A549 (cell line): ENCODE results near the gene TMEM52B. TPM values are rescaled to one million over a fixed set of nuclear protein-coding genes. Genes with fewer than 3 reads are reported as not detected.

ENCODE experiments used
- ATAC-seq, 2 experiments: fragments of 200-7000 bp in 1 of 2; fragments of >200 bp in 1 of 2; cut with Nextera tagmentation in 1 of 2; cut with Tn5 transposase in 1 of 2; 3 replicates each; pipeline versions ENCODE4 v1.8.0 to v1.9.1; 2018 to 2020; ENCODE audit warnings: mild to moderate bottlenecking in 1 of 2, moderate library complexity in 1 of 2
- CTCF ChIA-PET: fragments of 300-600 bp; sonication (Branson Sonifier 250); formaldehyde crosslinking; extraction: SDS; loops from one replicate; lab custom pipeline; 2021; ENCODE audit warnings: antibody characterized with exemption, inconsistent platforms; lab: Yijun Ruan, JAX
- POLR2A ChIA-PET: fragments of 350-600 bp; formaldehyde crosslinking; extraction: SDS; loops from one replicate; lab custom pipeline; 2021; ENCODE audit warnings: antibody characterized with exemption, inconsistent platforms; lab: Yijun Ruan, JAX
- DNase-seq, 2 experiments: peaks; one replicate each; pipeline versions ENCODE4 v3.0.0 to v3.0.0-alpha.2; 2011 to 2016; ENCODE audit warnings: low read depth in 1 of 2, low spot score in 1 of 2
- FAIRE-seq: peaks from 2 replicates; lab custom pipeline; 2011; peaks lifted over from hg19 to GRCh38; lab: Jason Lieb, UNC
- H3K27ac ChIP-seq, 2 experiments: fragments of >200 bp; sonication (Bioruptor Twin); formaldehyde crosslinking; 3 replicates each; pipeline ENCODE4 v1.5.1; 2016 to 2017
- H3K4me1 ChIP-seq: fragments of >200 bp; sonication (Bioruptor Twin); formaldehyde crosslinking; 3 replicates; pipeline ENCODE4 v1.6.1; 2016
- H3K4me2 ChIP-seq: fragments of >200 bp; sonication (Bioruptor Twin); formaldehyde crosslinking; 3 replicates; pipeline ENCODE4 v1.6.1; 2016
- H3K4me3 ChIP-seq: fragments of >200 bp; sonication (Bioruptor Twin); formaldehyde crosslinking; 3 replicates; pipeline ENCODE4 v1.5.1; 2016
- H3K9me3 ChIP-seq: fragments of >200 bp; sonication (Bioruptor Twin); formaldehyde crosslinking; 3 replicates; pipeline ENCODE4 v1.6.1; 2016
- BHLHE40 ChIP-seq: IDR thresholded peaks from 2 replicates; pipeline ENCODE4 v1.6.1; 2012; ENCODE audit warnings: low read depth, low read length, inconsistent platforms
- CEBPB ChIP-seq, 2 experiments: fragments of >200 bp in 1 of 2; sonication (Bioruptor Twin) in 1 of 2; formaldehyde crosslinking in 1 of 2; IDR thresholded peaks; 2 replicates each; pipeline ENCODE4 v1.6.1; 2012 to 2016
- CHD2 ChIP-seq: fragments of 150-350 bp; IDR thresholded peaks from 2 replicates; pipeline ENCODE4 v1.6.1; 2014; ENCODE audit warnings: low read length; ENCODE audit not compliant: partially characterized antibody
- HDAC2 ChIP-seq: fragments of 200-600 bp; sonication (generic); IDR thresholded peaks from 2 replicates; pipeline ENCODE4 v1.6.1; 2016
- HOXB5 ChIP-seq: fragments of 250-450 bp; sonication (Bioruptor Pico); IDR thresholded peaks from 2 replicates; pipeline ENCODE4 v1.5.0; 2020; ENCODE audit warnings: mild to moderate bottlenecking, moderate library complexity
- MAZ ChIP-seq: fragments of 150-350 bp; IDR thresholded peaks from 2 replicates; pipeline ENCODE4 v1.6.1; 2014; ENCODE audit warnings: antibody characterized with exemption, low read depth, low read length, borderline replicate concordance
- MYC ChIP-seq: IDR thresholded peaks from 2 replicates; pipeline ENCODE4 v1.6.1; 2012; ENCODE audit warnings: mild to moderate bottlenecking, inconsistent platforms, low read length, improper control_type of control experiment, borderline replicate concordance
- NPAS2 ChIP-seq: fragments of 250-450 bp; sonication (Bioruptor Pico); IDR thresholded peaks from 2 replicates; pipeline ENCODE4 v1.8.0; 2022; ENCODE audit warnings: mild to moderate bottlenecking, moderate library complexity, borderline replicate concordance
- POLR2AphosphoS2 ChIP-seq: conservative IDR thresholded peaks from 2 replicates; pipeline ENCODE4 v1.6.1; 2012; ENCODE audit warnings: low read length, improper control_type of control experiment, inconsistent platforms
- RFX5 ChIP-seq: fragments of 450-650 bp; IDR thresholded peaks from 2 replicates; pipeline ENCODE4 v1.7.1; 2014; ENCODE audit warnings: antibody characterized with exemption, mild to moderate bottlenecking, moderate library complexity
- SMC3 ChIP-seq: fragments of >200 bp; sonication (Bioruptor Twin); formaldehyde crosslinking; IDR thresholded peaks from 3 replicates; pipeline ENCODE4 v1.6.1; 2018; ENCODE audit warnings: inconsistent platforms
- ZNF302 ChIP-seq: fragments of 250-450 bp; sonication (Bioruptor Pico); IDR thresholded peaks from 2 replicates; pipeline ENCODE4 v1.9.0; 2021; ENCODE audit warnings: inconsistent platforms, mild to moderate bottlenecking, moderate library complexity
- WGBS: methylation state at CpG from one replicate; pipeline ENCODE4 v1.1.6; 2017; ENCODE audit errors: missing lambda C conversion rate; 5-methylcytosine and 5-hydroxymethylcytosine counted together
- polyA plus RNA-seq, 4 experiments: library from polyadenylated mRNA; depleted of rRNA in 3 of 4; stranded (reverse); fragments of >200 nt; fragmentation: RNase III in 1 of 4; extraction: RNeasy Plus Mini Kit Qiagen cat#74134 plus additional on column Dnase treatment in 1 of 4; gene quantifications; 2 replicates in 3 of 4; 3 replicates in 1 of 4; pipeline ENCODE4 v1.2.3, GENCODE V29; 2011 to 2017
- TF ChIP-seq, protein P1 (sequence below): fragments of >200 bp; sonication (Bioruptor Twin); formaldehyde crosslinking; IDR thresholded peaks from 3 replicates; pipeline ENCODE4 v1.5.1; 2016
- TF ChIP-seq, protein P2 (sequence below): fragments of 150-350 bp; IDR thresholded peaks from 2 replicates; pipeline ENCODE4 v1.6.1; 2014; ENCODE audit warnings: low read depth, mild to moderate bottlenecking, low read length
- TF ChIP-seq, protein P3 (sequence below): fragments of 200-600 bp; sonication (generic); IDR thresholded peaks from 2 replicates; pipeline ENCODE4 v1.6.1; 2016; ENCODE audit warnings: antibody characterized with exemption, mild to moderate bottlenecking, moderate library complexity
- TF ChIP-seq, protein P4 (sequence below): IDR thresholded peaks from 2 replicates; pipeline ENCODE4 v1.6.1; 2012
- TF ChIP-seq, protein P5 (sequence below): fragments of >200 bp; sonication (Bioruptor Twin); formaldehyde crosslinking; IDR thresholded peaks from 3 replicates; pipeline ENCODE4 v1.6.1; 2016

TMEM52B gene
- polyA plus RNA-seq, 2 of the 4 experiments (the other 2 are of a cell fraction), result 0.08 to 0.39 TPM

DNA sequence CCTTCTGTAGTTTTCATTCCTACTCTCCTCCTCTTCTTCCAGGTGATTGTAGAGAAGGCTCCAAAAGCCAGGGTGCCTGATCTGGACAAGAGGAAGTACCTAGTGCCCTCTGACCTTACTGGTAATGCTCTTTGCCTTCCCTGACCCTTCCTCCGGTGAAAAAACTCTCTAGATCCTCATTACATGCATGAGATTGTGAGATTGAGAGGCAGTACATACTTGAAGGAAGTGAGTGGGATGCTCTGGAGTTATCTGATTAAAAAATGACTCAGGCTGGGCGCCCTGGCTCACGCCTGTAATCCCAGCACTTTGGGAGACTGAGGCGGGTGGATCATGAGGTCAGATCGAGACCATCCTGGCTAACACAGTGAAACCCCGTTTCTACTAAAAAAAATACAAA is 39.2 kb downstream of the TMEM52B start:
- POLR2A ChIA-PET, result no interaction called here
- DNase-seq (no peak), FAIRE-seq (no peak), ATAC-seq (no peak)
- Histone ChIP-seq H3K4me3 (no peak overlapping the region), H3K4me1 (peaks cover 17% of the 10 kb centered on the region), H3K4me2 (no peak overlapping the region), H3K9me3 (no peaks in the 10 kb centered on the region), H3K27ac (no peak overlapping the region)
- TF ChIP-seq BHLHE40, result no peak
- TF ChIP-seq CHD2, result no peak
- TF ChIP-seq MAZ, result no peak
- TF ChIP-seq HDAC2, result no peak
- TF ChIP-seq SMC3, result no peak
- no peak for TF ChIP-seq NPAS2 (CRISPR knock-in tag)
- TF ChIP-seq CEBPB (IDR thresholded peaks at IDR 0.05), result no peak
- TF ChIP-seq, protein P1, sequence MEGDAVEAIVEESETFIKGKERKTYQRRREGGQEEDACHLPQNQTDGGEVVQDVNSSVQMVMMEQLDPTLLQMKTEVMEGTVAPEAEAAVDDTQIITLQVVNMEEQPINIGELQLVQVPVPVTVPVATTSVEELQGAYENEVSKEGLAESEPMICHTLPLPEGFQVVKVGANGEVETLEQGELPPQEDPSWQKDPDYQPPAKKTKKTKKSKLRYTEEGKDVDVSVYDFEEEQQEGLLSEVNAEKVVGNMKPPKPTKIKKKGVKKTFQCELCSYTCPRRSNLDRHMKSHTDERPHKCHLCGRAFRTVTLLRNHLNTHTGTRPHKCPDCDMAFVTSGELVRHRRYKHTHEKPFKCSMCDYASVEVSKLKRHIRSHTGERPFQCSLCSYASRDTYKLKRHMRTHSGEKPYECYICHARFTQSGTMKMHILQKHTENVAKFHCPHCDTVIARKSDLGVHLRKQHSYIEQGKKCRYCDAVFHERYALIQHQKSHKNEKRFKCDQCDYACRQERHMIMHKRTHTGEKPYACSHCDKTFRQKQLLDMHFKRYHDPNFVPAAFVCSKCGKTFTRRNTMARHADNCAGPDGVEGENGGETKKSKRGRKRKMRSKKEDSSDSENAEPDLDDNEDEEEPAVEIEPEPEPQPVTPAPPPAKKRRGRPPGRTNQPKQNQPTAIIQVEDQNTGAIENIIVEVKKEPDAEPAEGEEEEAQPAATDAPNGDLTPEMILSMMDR, result no peak
- no peak for TF ChIP-seq POLR2AphosphoS2
- TF ChIP-seq RFX5, result no peak
- TF ChIP-seq, protein P2, sequence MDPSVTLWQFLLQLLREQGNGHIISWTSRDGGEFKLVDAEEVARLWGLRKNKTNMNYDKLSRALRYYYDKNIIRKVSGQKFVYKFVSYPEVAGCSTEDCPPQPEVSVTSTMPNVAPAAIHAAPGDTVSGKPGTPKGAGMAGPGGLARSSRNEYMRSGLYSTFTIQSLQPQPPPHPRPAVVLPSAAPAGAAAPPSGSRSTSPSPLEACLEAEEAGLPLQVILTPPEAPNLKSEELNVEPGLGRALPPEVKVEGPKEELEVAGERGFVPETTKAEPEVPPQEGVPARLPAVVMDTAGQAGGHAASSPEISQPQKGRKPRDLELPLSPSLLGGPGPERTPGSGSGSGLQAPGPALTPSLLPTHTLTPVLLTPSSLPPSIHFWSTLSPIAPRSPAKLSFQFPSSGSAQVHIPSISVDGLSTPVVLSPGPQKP, result no peak
- TF ChIP-seq HOXB5 (CRISPR knock-in tag), result no peak
- no peak for TF ChIP-seq ZNF302
- TF ChIP-seq MYC, result no peak
- TF ChIP-seq, protein P3, sequence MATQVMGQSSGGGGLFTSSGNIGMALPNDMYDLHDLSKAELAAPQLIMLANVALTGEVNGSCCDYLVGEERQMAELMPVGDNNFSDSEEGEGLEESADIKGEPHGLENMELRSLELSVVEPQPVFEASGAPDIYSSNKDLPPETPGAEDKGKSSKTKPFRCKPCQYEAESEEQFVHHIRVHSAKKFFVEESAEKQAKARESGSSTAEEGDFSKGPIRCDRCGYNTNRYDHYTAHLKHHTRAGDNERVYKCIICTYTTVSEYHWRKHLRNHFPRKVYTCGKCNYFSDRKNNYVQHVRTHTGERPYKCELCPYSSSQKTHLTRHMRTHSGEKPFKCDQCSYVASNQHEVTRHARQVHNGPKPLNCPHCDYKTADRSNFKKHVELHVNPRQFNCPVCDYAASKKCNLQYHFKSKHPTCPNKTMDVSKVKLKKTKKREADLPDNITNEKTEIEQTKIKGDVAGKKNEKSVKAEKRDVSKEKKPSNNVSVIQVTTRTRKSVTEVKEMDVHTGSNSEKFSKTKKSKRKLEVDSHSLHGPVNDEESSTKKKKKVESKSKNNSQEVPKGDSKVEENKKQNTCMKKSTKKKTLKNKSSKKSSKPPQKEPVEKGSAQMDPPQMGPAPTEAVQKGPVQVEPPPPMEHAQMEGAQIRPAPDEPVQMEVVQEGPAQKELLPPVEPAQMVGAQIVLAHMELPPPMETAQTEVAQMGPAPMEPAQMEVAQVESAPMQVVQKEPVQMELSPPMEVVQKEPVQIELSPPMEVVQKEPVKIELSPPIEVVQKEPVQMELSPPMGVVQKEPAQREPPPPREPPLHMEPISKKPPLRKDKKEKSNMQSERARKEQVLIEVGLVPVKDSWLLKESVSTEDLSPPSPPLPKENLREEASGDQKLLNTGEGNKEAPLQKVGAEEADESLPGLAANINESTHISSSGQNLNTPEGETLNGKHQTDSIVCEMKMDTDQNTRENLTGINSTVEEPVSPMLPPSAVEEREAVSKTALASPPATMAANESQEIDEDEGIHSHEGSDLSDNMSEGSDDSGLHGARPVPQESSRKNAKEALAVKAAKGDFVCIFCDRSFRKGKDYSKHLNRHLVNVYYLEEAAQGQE, result no peak
- CTCF ChIA-PET, result interaction anchor here (2.0 kb wide), 1 partner anchor 65 kb away, joined by 6 read pairs; no protein-coding TSS in a partner anchor
- WGBS, result 95% methylated on average over 6 of the region's 6 CpGs

DNA sequence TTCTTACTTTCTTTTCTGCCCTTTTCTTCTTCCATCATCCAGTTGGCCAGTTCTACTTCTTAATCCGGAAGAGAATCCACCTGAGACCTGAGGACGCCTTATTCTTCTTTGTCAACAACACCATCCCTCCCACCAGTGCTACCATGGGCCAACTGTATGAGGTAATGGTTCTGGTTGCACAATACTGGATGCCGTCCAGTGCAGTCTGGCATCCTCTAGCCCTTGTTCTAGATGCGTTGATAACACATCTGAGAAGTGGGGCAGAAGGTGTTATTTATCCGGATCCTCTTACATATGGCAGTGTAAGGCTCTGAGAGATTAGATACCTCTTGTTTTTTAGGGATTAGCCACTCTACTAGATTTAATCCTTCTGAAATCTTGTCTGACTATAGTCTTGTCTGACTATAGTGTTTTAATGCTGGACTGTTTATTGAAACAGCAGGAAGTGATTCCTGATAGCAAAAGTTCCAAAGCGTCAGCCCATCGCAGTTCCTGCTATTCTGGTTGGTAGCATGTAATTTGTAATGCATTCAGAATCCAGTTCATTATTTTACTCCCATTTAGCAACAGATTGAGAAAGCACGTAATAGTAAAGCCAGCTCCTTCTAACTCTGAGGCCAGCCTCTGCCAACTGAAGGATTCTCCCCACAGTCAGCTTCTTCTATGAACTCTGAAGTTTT is 41.7 kb downstream of the TMEM52B start:
- Histone ChIP-seq H3K4me2 (no peak overlapping the region), H3K27ac (no peak overlapping the region), H3K4me3 (no peak overlapping the region), H3K4me1 (peaks cover 1% of the 10 kb centered on the region; the same call in 2 of the 3 replicates), H3K9me3 (no peaks in the 10 kb centered on the region)
- 81% methylated on average over 8 of the region's 8 CpGs for WGBS
- ATAC-seq (peak in 1 of 2 experiments; percentile 45; a peak in 3 of 6 replicates), DNase-seq (no peak), FAIRE-seq (no peak)
- peak; percentile 47 to 48; a peak in 2 of 4 replicates for TF ChIP-seq CEBPB (IDR thresholded peaks at IDR 0.05)
- TF ChIP-seq, protein P4, sequence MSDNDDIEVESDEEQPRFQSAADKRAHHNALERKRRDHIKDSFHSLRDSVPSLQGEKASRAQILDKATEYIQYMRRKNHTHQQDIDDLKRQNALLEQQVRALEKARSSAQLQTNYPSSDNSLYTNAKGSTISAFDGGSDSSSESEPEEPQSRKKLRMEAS, result no peak
- TF ChIP-seq, protein P5, sequence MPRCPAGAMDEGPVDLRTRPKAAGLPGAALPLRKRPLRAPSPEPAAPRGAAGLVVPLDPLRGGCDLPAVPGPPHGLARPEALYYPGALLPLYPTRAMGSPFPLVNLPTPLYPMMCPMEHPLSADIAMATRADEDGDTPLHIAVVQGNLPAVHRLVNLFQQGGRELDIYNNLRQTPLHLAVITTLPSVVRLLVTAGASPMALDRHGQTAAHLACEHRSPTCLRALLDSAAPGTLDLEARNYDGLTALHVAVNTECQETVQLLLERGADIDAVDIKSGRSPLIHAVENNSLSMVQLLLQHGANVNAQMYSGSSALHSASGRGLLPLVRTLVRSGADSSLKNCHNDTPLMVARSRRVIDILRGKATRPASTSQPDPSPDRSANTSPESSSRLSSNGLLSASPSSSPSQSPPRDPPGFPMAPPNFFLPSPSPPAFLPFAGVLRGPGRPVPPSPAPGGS, result no peak
- ChIA-PET CTCF (interaction anchor here (1.0 kb wide), 1 partner anchor 529 kb away, joined by 3 read pairs; no protein-coding TSS in a partner anchor), POLR2A (no interaction called here)
